Lung (tissue), 12 donors: Measurements from ENCODE around the gene RPL13. TPM values are rescaled to one million over a fixed set of nuclear protein-coding genes. Genes with fewer than 3 reads are reported as not detected.
A peak's percentile ranks its signal among the peaks of the same experiment; 100 is the strongest.

ENCODE experiments used
- ATAC-seq: fragments of 200-7000 bp; cut with Tn5 transposase; one replicate; pipeline ENCODE4 v1.9.1; 2020; ENCODE audit warnings: moderate number of reproducible peaks; ENCODE audit not compliant: insufficient read depth, low FRiP score
- DNase-seq, 3 donors: peaks; one replicate each; pipeline ENCODE4 v3.0.0-alpha.2; 2013 to 2017
- H3K27ac ChIP-seq, 2 donors: one replicate each; pipeline ENCODE4 v1.5.1; 2013; ENCODE audit warnings: mild to moderate bottlenecking in 2 of 2, moderate library complexity in 2 of 2, control low read depth in 1 of 2, inconsistent platforms in 1 of 2, low read depth in 1 of 2, low read length in 1 of 2
- H3K27me3 ChIP-seq, 3 donors: one replicate each; pipeline ENCODE4 v1.5.1; 2013; ENCODE audit warnings: low read length in 2 of 3; ENCODE audit not compliant: control insufficient read depth in 3 of 3, insufficient read depth in 3 of 3
- H3K36me3 ChIP-seq, 4 donors: one replicate each; pipeline ENCODE4 v1.5.1; 2013; ENCODE audit warnings: low read length in 4 of 4, mild to moderate bottlenecking in 1 of 4, moderate library complexity in 1 of 4; ENCODE audit not compliant: control insufficient read depth in 4 of 4, insufficient read depth in 4 of 4
- H3K4me1 ChIP-seq, 5 donors: one replicate each; pipeline ENCODE4 v1.5.1; 2013; ENCODE audit warnings: low read length in 5 of 5, mild to moderate bottlenecking in 2 of 5, moderate library complexity in 1 of 5; ENCODE audit not compliant: control insufficient read depth in 5 of 5, insufficient read depth in 5 of 5
- H3K4me3 ChIP-seq: one replicate; pipeline ENCODE4 v1.5.1; 2013; ENCODE audit warnings: mild to moderate bottlenecking, control low read depth, moderate library complexity
- H3K9ac ChIP-seq, 2 donors: one replicate each; pipeline ENCODE4 v1.5.1; 2013; ENCODE audit warnings: low read length in 2 of 2, control low read depth in 1 of 2; ENCODE audit not compliant: insufficient read depth in 1 of 2
- H3K9me3 ChIP-seq, 4 donors: one replicate each; pipeline ENCODE4 v1.5.1; 2013; ENCODE audit warnings: low read length in 3 of 4, mild to moderate bottlenecking in 1 of 4, moderate library complexity in 1 of 4; ENCODE audit not compliant: control insufficient read depth in 4 of 4, insufficient read depth in 3 of 4
- WGBS, 2 donors: extraction: QIAGEN DNeasy Blood & Tissue Kit; methylation state at CpG; one replicate each; pipeline ENCODE4 v1.1.7; 2013; 5-methylcytosine and 5-hydroxymethylcytosine counted together
- polyA plus RNA-seq, 2 donors: library from polyadenylated mRNA; stranded (reverse); fragments of 200-250 nt; gene quantifications; one replicate each; pipeline ENCODE4 v1.2.1, GENCODE V29; 2013
- total RNA-seq, 2 donors: library from RNA; depleted of rRNA in 1 of 2; stranded (reverse); fragments of >200 nt in 1 of 2; gene quantifications; one replicate each; pipeline ENCODE4 v1.2.1, GENCODE V29; 2014 to 2021
- TF ChIP-seq, protein P1 (sequence below): IDR thresholded peaks from 2 replicates; pipeline ENCODE4 v1.5.1; 2012; ENCODE audit warnings: mild to moderate bottlenecking; ENCODE audit errors: control extremely low read depth, extremely low read depth
- donor health status: control.
- donor health status: control.
- donor health status: Bipolar disorder and iron deficiency.
- donor health status: healthy.
- donor health status: DM: yes; HTN: yes; CAD: no.

RPL13 gene
- total and polyA plus RNA-seq, 4 donors = 1,905 to 7,821 (median 4,043) TPM

DNA sequence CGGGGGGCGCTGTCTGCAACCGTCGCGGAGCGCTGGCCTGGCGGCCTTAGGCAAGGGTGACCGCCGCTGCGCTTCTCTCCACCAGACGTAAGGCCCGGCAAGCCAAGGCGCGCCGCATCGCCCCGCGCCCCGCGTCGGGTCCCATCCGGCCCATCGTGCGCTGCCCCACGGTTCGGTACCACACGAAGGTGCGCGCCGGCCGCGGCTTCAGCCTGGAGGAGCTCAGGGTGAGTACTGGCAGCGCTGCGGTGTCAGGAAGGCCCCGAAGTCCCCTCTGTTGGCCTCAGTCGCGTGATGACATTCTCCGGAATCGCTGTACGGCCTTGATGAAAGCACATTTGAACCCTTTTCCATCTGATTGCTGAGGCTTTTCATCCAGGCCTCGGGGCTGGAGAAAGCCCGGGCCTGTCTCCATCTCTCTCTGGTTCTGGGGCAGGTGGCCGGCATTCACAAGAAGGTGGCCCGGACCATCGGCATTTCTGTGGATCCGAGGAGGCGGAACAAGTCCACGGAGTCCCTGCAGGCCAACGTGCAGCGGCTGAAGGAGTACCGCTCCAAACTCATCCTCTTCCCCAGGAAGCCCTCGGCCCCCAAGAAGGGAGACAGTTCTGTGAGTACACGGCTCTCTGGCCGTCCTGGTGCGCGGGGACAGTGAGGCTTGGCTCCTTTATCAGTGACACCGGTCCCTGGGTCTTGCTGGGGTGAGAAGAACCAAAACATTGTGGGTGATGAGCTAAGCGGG, 831 bp downstream of the RPL13 start:
- TF ChIP-seq, protein P1, sequence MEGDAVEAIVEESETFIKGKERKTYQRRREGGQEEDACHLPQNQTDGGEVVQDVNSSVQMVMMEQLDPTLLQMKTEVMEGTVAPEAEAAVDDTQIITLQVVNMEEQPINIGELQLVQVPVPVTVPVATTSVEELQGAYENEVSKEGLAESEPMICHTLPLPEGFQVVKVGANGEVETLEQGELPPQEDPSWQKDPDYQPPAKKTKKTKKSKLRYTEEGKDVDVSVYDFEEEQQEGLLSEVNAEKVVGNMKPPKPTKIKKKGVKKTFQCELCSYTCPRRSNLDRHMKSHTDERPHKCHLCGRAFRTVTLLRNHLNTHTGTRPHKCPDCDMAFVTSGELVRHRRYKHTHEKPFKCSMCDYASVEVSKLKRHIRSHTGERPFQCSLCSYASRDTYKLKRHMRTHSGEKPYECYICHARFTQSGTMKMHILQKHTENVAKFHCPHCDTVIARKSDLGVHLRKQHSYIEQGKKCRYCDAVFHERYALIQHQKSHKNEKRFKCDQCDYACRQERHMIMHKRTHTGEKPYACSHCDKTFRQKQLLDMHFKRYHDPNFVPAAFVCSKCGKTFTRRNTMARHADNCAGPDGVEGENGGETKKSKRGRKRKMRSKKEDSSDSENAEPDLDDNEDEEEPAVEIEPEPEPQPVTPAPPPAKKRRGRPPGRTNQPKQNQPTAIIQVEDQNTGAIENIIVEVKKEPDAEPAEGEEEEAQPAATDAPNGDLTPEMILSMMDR = no peak
- H3K27ac ChIP-seq = peak overlapping the region; percentile 81 to 91
- no peaks in the 10 kb centered on the region for H3K9me3 ChIP-seq
- H3K27me3 ChIP-seq = no peaks in the 10 kb centered on the region
- 6 to 7% methylated on average over 58 of the region's 58 CpGs for WGBS, 2 donors
- H3K9ac ChIP-seq = peak overlapping the region; percentile 65 to 87
- no peak for DNase-seq
- H3K4me3 ChIP-seq = peak overlapping the region; percentile 96
- no peak for ATAC-seq
- H3K4me1 ChIP-seq = peaks cover 3 to 40% (median 14%) of the 10 kb centered on the region in 5 donors
- H3K36me3 ChIP-seq = peaks cover 18 to 45% (median 35%) of the 10 kb centered on the region in 4 donors

DNA sequence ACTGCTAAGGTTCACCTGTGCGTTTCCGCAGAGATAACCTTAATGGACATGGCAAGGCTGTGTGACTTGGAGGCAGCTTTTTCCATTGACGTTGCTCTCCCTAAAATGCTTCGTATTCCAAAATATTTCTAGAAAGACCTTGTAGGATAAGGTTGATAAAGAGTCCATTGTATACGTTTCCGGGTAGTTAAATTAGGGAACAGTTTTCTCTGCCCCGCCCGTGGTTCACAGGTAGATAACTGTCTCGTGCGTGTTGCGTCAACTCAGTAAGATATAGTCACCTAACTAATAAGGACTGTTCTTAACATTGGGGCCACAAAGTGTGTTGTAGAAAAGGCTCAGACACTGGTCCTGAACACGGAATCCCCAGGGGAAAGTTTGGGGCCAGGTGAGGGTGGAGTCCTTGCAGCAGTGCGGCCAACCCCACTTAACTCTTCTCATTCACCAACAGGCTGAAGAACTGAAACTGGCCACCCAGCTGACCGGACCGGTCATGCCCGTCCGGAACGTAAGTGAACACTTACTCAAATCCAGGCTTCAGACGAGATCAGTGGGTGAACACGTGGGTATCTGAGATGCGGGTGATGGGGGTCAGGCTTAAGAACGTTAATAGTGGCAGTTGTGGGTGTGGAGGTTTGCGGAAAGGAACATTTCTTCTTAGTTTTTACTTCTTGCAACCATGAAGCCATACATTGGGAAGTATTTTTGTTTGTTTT, 1.6 kb downstream of the RPL13 start:
- WGBS, 2 donors = 62 to 67% methylated on average over 23 of the region's 23 CpGs
- H3K9ac ChIP-seq = peak overlapping the region; percentile 65 to 87
- peaks cover 3 to 40% (median 14%) of the 10 kb centered on the region in 5 donors for H3K4me1 ChIP-seq
- H3K9me3 ChIP-seq = no peaks in the 10 kb centered on the region
- TF ChIP-seq, protein P1 = no peak
- H3K4me3 ChIP-seq = peak overlapping the region; percentile 96
- H3K27ac ChIP-seq = peak overlapping the region in 1 of 2 donors; percentile 34
- H3K36me3 ChIP-seq = peaks cover 18 to 40% (median 32%) of the 10 kb centered on the region in 4 donors
- no peaks in the 10 kb centered on the region for H3K27me3 ChIP-seq
- no peak for ATAC-seq
- DNase-seq = no peak

GRCh38 chr16:89562939-89563338, 2.5 kb downstream of the RPL13 start:
- TF ChIP-seq, protein P1 = no peak
- Histone ChIP-seq H3K36me3 (peaks cover 18 to 38% (median 32%) of the 10 kb centered on the region in 4 donors), H3K4me1 (peaks cover 3 to 36% (median 14%) of the 10 kb centered on the region in 5 donors), H3K9me3 (no peaks in the 10 kb centered on the region), H3K9ac (no peak overlapping the region), H3K27ac (no peak overlapping the region), H3K4me3 (no peak overlapping the region), H3K27me3 (peaks cover 0 to 2% (median 0%) of the 10 kb centered on the region in 3 donors)
- DNase-seq = no peak
- 83 to 88% methylated on average over 10 to 12 of the region's 12 CpGs for WGBS, 2 donors
- ATAC-seq = no peak
